Tibial nerve (tissue), 4 donors: Measurements from ENCODE around the gene ZNF691. TPM values are rescaled to one million over a fixed set of nuclear protein-coding genes. Genes with fewer than 3 reads are reported as not detected.
"Not testable (repeated sequence)": the region's sequence is repeated elsewhere in the genome, so short reads cannot be mapped to it uniquely, and the experiment has no call there.

Source experiments
- DNase-seq, 2 donors: peaks; one replicate each; pipeline ENCODE4 v3.0.0-alpha.2; 2019; ENCODE audit warnings: low spot score in 2 of 2
- H3K27ac ChIP-seq, 4 donors: fragments of 200-600 bp; sonication (generic) in 3 of 4; one replicate each; pipeline ENCODE4 v1.5.1; 2017 to 2019; ENCODE audit warnings: mild to moderate bottlenecking in 1 of 4
- H3K27me3 ChIP-seq, 2 donors: fragments of 200-600 bp; sonication (generic) in 1 of 2; one replicate each; pipeline versions ENCODE4 v1.5.1 to v1.6.0; 2017 to 2019
- H3K36me3 ChIP-seq, 3 donors: fragments of 200-600 bp; sonication (generic); one replicate each; pipeline ENCODE4 v1.5.1; 2018 to 2019
- H3K4me1 ChIP-seq, 4 donors: fragments of 200-600 bp; sonication (generic) in 3 of 4; one replicate each; pipeline ENCODE4 v1.5.1; 2017 to 2019
- H3K4me3 ChIP-seq, 4 donors: fragments of 200-600 bp; sonication (generic) in 3 of 4; one replicate each; pipeline ENCODE4 v1.5.1; 2017 to 2019; ENCODE audit warnings: mild to moderate bottlenecking in 1 of 4, moderate library complexity in 1 of 4
- H3K9me3 ChIP-seq, 4 donors: fragments of 200-600 bp; sonication (generic) in 3 of 4; one replicate each; pipeline ENCODE4 v1.5.1; 2017 to 2019
- EP300 ChIP-seq, 2 donors: sonication (generic); formaldehyde crosslinking; IDR thresholded peaks; one replicate each; pipeline ENCODE4 v1.6.1; 2017; ENCODE audit warnings: antibody characterized with exemption in 2 of 2, mild to moderate bottlenecking in 1 of 2
- POLR2A ChIP-seq, 2 donors: fragments of 450-650 bp; IDR thresholded peaks; one replicate each; pipeline ENCODE4 v1.6.1; 2017; ENCODE audit warnings: antibody characterized with exemption in 2 of 2, mild to moderate bottlenecking in 2 of 2, moderate library complexity in 2 of 2
- WGBS, 2 donors: methylation state at CpG; one replicate each; pipeline ENCODE4 v1.1.5; 2018; 5-methylcytosine and 5-hydroxymethylcytosine counted together
- total RNA-seq, 4 donors: library from RNA; depleted of rRNA; stranded (reverse); fragments of >200 nt; gene quantifications; one replicate each; pipeline ENCODE4 v1.1.0, GENCODE V29; 2016
- TF ChIP-seq, protein P1 (sequence below), 5 experiments: fragments of 200-600 bp in 3 of 5; fragments of 450-650 bp in 2 of 5; sonication (generic) in 3 of 5; IDR thresholded peaks; one replicate each; pipeline ENCODE4 v1.5.1; 2016 to 2019; ENCODE audit warnings: antibody characterized with exemption in 5 of 5, mild to moderate bottlenecking in 3 of 5, moderate library complexity in 2 of 5

ZNF691 gene
- total RNA-seq, 4 donors from 2014 or later = 14.1 to 20.5 (median 16.9) TPM

DNA sequence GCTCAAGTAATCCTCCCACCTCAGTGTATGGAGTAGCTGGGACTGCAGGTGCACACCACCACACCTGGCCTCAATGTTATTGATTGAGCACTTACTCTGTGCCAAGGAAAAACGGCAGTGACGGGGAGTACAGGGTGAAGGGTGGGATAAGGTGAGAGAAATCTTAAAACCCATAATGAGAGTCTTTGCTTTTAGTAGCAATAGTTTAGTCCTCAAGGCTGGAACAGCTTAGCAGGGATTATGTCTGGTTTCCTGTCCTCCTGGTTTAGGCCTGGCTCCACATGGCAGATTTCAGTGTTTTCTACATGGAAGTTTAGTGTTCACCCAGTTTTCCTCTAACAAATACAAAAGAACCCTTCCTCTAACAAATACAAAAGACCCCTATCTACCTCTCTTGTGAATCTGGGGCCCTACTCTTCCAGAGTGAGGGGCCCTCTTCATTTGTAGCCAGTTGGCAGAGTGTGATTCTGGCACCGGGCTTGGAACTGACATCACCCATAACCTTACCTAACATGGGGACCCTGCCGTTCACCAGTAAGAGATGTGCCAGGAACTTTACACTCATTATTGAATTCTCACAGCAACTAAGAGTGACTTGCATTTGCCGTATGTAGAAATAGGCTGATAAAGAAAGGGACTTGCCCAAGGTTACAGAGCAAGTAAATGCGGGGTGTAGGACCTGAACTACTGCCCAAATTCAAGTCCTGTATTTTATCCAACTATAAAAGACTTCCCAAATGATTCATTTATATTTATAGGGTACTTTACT, 6.9 kb downstream of the ZNF691 start:
- Histone ChIP-seq H3K9me3 (peaks cover 0 to 22% (median 0%) of the 10 kb centered on the region in 4 donors), H3K4me3 (no peak overlapping the region), H3K36me3 (peaks cover 0 to 48% (median 5%) of the 10 kb centered on the region in 3 donors), H3K27me3 (no peaks in the 10 kb centered on the region), H3K27ac (no peak overlapping the region), H3K4me1 (peaks cover 0 to 13% (median 0%) of the 10 kb centered on the region in 4 donors)
- 80 to 82% methylated on average over 6 of the region's 6 CpGs for WGBS, 2 donors
- DNase-seq = no peak
- TF ChIP-seq POLR2A (IDR thresholded peaks at IDR 0.05) = no peak

DNA sequence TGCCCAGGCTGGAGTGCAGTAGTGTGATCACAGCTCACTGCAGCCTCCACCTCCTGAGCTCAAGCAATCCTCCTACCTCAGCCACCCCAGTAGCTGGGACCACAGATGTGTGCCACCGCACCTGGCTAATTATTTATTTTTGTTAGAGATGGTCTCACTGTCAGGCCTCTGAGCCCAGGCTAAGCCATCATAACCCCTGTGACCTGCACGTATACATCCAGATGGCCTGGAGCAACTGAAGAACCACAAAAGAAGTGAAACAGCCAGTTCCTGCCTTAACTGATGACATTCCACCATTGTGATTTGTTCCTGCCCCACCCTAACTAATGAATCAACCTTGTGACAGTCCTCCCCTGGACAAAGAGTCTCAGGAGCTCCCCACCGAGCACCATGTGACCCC, 10.1 kb downstream of the ZNF691 start:
- Histone ChIP-seq H3K9me3 (peaks cover 0 to 28% (median 0%) of the 10 kb centered on the region in 4 donors), H3K36me3 (peaks cover 0 to 20% (median 0%) of the 10 kb centered on the region in 3 donors)
- H3K4me3 ChIP-seq, H3K27ac ChIP-seq, H3K27me3 ChIP-seq, H3K4me1 ChIP-seq, DNase-seq: not testable (repeated sequence)
- WGBS, 2 donors = 81 to 90% methylated on average over 3 of the region's 3 CpGs

DNA sequence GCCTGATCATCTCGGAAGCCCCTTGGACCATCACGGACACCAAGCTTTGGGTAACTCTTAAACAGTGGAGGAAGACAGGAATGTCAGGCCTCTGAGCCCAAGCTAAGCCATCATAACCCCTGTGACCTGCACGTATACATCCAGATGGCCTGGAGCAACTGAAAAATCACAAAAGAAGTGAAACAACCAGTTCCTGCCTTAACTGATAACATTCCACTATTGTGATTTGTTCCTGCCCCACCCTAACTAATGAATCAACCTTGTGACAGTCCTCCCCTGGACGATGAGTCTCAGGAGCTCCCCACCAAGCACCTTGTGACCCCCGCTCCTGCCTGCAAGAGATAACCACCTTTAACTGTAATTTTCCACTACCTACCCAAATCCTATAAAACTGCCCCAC, 13.0 kb downstream of the ZNF691 start:
- not testable (repeated sequence) for H3K4me3 ChIP-seq, H3K4me1 ChIP-seq, DNase-seq, H3K36me3 ChIP-seq, H3K27me3 ChIP-seq, H3K27ac ChIP-seq
- 80 to 86% methylated on average over 5 of the region's 5 CpGs for WGBS, 2 donors
- peaks cover 0 to 15% (median 0%) of the 10 kb centered on the region in 4 donors for H3K9me3 ChIP-seq

DNA sequence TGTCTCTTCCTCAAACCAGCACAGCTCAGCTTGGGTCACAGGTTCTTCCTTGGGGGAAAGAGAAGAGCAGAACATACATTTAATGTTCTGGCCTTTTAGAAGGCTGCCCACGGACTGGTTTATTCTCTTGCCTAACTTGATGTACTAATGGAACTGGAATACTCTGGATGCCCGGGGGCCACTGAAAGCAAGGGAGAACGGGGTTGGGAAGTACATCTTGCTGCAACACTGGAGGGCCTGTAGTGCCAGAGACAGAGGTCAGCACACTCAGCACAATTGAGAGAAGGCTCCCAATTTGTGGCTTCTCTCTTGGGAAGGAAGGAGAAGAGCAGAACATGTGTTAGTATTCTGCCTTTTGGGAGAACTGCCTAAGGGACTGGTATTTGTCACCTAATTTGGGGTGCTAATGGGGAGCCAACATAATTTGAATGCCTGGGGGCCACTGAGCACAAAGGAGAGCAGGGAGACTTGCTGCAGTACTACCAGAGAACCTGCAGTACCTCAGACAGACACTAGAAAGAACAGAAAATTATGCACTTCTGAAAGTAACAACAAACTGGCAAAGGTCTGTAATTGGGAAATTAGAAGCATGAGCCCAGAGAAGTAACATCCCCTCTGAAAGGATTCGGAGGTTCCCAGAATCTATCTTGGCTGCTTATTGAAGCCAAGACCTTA, 14.1 kb downstream of the ZNF691 start:
- no peaks in the 10 kb centered on the region for H3K4me1 ChIP-seq
- H3K36me3 ChIP-seq = no peaks in the 10 kb centered on the region
- peaks cover 0 to 15% (median 0%) of the 10 kb centered on the region in 4 donors for H3K9me3 ChIP-seq
- no peak for TF ChIP-seq EP300 (IDR thresholded peaks at IDR 0.05)
- no peak for TF ChIP-seq POLR2A (IDR thresholded peaks at IDR 0.05)
- TF ChIP-seq, protein P1, sequence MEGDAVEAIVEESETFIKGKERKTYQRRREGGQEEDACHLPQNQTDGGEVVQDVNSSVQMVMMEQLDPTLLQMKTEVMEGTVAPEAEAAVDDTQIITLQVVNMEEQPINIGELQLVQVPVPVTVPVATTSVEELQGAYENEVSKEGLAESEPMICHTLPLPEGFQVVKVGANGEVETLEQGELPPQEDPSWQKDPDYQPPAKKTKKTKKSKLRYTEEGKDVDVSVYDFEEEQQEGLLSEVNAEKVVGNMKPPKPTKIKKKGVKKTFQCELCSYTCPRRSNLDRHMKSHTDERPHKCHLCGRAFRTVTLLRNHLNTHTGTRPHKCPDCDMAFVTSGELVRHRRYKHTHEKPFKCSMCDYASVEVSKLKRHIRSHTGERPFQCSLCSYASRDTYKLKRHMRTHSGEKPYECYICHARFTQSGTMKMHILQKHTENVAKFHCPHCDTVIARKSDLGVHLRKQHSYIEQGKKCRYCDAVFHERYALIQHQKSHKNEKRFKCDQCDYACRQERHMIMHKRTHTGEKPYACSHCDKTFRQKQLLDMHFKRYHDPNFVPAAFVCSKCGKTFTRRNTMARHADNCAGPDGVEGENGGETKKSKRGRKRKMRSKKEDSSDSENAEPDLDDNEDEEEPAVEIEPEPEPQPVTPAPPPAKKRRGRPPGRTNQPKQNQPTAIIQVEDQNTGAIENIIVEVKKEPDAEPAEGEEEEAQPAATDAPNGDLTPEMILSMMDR (IDR thresholded peaks at IDR 0.05) = no peak
- WGBS, 2 donors = 60 to 64% methylated on average over 4 of the region's 4 CpGs
- DNase-seq = no peak
- no peak overlapping the region for H3K27ac ChIP-seq
- H3K4me3 ChIP-seq = no peak overlapping the region
- H3K27me3 ChIP-seq = no peaks in the 10 kb centered on the region

DNA sequence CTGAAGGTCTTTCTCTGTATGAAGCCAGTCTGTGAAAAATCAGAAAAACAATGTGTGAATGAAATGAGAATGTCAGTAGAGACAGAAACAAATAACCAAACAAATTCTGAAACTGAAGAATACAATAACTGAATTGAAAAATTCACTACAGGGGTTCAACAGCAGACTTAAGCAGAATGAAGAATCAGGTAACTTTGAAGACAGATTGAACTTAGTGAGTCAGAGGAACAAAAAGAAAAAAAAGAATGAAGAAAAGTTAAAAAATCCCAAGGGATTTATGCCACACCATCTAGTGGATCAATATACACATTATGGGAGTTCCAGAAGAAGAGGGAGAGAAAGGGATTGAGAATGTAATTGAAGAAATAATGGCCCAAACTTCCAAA, 14.6 kb downstream of the ZNF691 start:
- Histone ChIP-seq H3K4me3 (no peak overlapping the region), H3K27ac (no peak overlapping the region), H3K9me3 (peaks cover 0 to 15% (median 0%) of the 10 kb centered on the region in 4 donors), H3K36me3 (no peaks in the 10 kb centered on the region), H3K4me1 (no peaks in the 10 kb centered on the region), H3K27me3 (no peaks in the 10 kb centered on the region)
- no peak for DNase-seq
- TF ChIP-seq EP300 (IDR thresholded peaks at IDR 0.05) = no peak
- TF ChIP-seq, protein P1 (IDR thresholded peaks at IDR 0.05) = no peak
- TF ChIP-seq POLR2A (IDR thresholded peaks at IDR 0.05) = no peak

DNA sequence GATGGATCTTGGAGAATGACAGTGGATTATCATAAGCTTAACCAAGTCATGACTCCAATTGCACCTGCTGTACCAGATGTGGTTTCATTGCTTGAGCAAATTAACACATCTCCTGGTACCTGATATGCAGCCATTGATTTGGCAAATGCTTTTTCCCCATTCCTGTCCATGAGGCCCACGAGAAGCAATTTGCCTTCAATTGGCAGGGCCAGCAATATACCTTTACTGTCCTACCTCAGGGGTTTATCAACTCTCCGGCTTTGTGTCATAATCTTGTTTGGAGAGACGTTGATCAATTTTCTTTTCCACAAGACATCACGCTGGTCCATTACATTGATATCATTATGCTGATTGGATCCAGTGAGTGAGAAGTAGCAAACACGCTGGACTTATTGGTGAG, 20.1 kb downstream of the ZNF691 start:
- 84 to 92% methylated on average over 5 of the region's 5 CpGs for WGBS, 2 donors
- DNase-seq = no peak

DNA sequence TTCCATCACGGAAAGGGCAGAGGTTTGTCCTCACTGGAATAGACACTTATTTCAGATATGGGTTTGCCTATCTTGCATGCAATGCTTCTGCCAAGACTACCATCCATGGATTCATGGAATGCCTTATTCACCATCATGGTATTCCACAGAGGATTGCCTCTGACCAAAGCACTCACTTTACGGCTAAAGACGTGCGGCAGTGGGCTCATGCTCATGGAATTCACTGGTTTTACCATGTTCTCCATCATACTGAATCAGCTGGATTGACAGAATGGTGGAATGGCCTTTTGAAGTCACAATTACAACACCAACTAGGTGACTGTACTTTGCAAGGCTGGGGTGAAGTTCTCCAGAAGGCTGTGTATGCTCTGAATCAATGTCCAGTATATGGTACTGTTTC, 22.1 kb downstream of the ZNF691 start:
- not testable (repeated sequence) for H3K4me3 ChIP-seq, H3K9me3 ChIP-seq, H3K27ac ChIP-seq, H3K4me1 ChIP-seq, H3K27me3 ChIP-seq, H3K36me3 ChIP-seq, DNase-seq
- 81 to 85% methylated on average over 4 of the region's 4 CpGs for WGBS, 2 donors

More for the DNA sequence above, 20.1 kb downstream of the ZNF691 start:
- Histone ChIP-seq H3K4me1 (no peaks in the 10 kb centered on the region), H3K27ac (no peak overlapping the region), H3K4me3 (no peak overlapping the region), H3K36me3 (no peaks in the 10 kb centered on the region), H3K27me3 (no peaks in the 10 kb centered on the region), H3K9me3 (peaks cover 0 to 3% (median 0%) of the 10 kb centered on the region in 4 donors)
- TF ChIP-seq, protein P1 (IDR thresholded peaks at IDR 0.05) = no peak
- TF ChIP-seq EP300 (IDR thresholded peaks at IDR 0.05) (no peak), POLR2A (IDR thresholded peaks at IDR 0.05) (no peak)

DNA sequence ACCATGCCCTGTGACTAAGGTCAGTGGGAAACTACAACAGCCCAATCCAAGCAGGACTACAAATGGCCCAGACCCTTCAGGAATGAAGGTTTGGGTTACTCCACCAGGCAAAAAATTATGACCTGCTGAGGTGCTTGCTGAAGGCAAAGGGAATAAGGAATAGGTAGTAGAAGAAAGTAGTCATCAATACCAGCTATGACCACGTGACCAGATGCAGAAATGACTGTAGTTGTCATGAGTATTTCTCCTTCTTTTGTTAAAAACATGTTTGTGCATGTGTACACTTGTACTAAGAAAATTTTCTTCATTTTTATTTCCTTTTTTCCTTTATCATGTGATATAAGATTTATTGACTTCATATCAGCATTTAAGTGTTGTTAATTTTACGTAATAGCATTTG, 22.8 kb downstream of the ZNF691 start:
- not testable (repeated sequence) for H3K4me1 ChIP-seq, H3K27me3 ChIP-seq, DNase-seq, H3K36me3 ChIP-seq, H3K27ac ChIP-seq, H3K4me3 ChIP-seq
- H3K9me3 ChIP-seq = peaks cover 0 to 18% (median 3%) of the 10 kb centered on the region in 4 donors
- WGBS, 2 donors = 68 to 74% methylated on average over 2 of the region's 2 CpGs

DNA sequence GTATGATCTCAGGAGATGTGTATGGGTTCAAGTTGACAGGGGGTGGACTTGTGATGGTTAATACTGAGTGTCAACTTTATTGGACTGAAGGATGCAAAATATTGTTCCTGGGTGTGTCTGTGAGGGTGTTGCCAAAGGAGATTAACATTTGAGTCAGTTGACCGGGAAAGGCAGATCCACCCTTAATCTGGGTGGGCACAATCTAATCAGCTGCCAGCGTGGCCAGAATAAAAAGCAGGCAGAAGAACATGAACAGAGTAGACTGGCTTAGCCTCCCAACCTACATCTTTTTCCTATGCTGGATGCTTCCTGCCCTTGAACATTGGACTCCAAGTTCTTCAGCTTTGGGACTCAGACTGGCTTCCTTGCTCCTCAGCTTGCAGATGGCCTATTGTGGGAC, 23.3 kb downstream of the ZNF691 start:
- DNase-seq, H3K4me1 ChIP-seq, H3K36me3 ChIP-seq, H3K27ac ChIP-seq, H3K4me3 ChIP-seq, H3K27me3 ChIP-seq: not testable (repeated sequence)
- 71 to 81% methylated on average over 2 of the region's 2 CpGs for WGBS, 2 donors
- H3K9me3 ChIP-seq = peaks cover 0 to 18% (median 3%) of the 10 kb centered on the region in 4 donors

DNA sequence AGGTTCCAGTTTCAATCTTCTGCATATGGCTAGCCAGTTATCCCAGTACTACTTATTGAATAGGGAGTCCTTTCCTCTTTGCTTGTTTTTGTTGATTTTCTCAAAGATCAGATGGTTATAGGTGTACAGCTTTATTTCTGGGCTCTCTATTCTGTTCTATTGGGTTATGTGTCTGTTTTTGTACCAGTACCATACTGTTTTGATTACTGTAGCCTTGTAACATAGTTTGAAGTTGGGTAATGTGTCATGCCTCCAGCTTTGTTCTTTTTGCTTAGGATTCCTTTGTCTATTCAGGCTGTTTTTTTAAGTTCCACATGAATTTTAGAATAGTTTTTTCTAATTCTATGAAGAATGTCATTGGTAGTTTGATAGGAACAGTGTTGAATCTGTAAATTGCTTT, 26.7 kb downstream of the ZNF691 start:
- DNase-seq, H3K36me3 ChIP-seq, H3K27me3 ChIP-seq, H3K4me3 ChIP-seq, H3K4me1 ChIP-seq, H3K27ac ChIP-seq: not testable (repeated sequence)
- peaks cover 0 to 18% (median 3%) of the 10 kb centered on the region in 4 donors for H3K9me3 ChIP-seq
